GM21786 (cell line): Measurements from ENCODE around the gene PVRIG.
A peak's percentile ranks its signal among the peaks of the same experiment; 100 is the strongest.
"Not testable (repeated sequence)": the region's sequence is repeated elsewhere in the genome, so short reads cannot be mapped to it uniquely, and the experiment has no call there.

ENCODE experiments used
- ATAC-seq: cut with Tn5 transposase; IDR thresholded peaks from one replicate; pipeline ENCODE4 v1.9.1; 2021; ENCODE audit not compliant: unreplicated experiment

Gene PVRIG

GRCh38 chr7:100219801-100220585 lies at the start of gene PVRIG:
Gene PVRIG (plus strand): TSS chr7:100219949. CDS start chr7:100219971, 22 bp downstream.
- not testable (repeated sequence) for ATAC-seq

- no peak for ATAC-seq
Measured at GRCh38 chr7:100170101-100170897, 49.5 kb upstream of the PVRIG start.

GRCh38 chr7:100171087-100171681 lies 48.6 kb upstream of the PVRIG start:
- ATAC-seq: no peak

GRCh38 chr7:100171840-100172239 lies 47.9 kb upstream of the PVRIG start:
- ATAC-seq: no peak

- no peak for ATAC-seq
Measured at GRCh38 chr7:100173806-100174495, 45.8 kb upstream of the PVRIG start.

GRCh38 chr7:100174582-100174981 lies 45.2 kb upstream of the PVRIG start:
- ATAC-seq: no peak

- ATAC-seq: no peak
Measured at GRCh38 chr7:100175296-100175935, 44.3 kb upstream of the PVRIG start.

GRCh38 chr7:100176096-100177044 lies 43.4 kb upstream of the PVRIG start:
- ATAC-seq: no peak

GRCh38 chr7:100177045-100178001 lies 42.4 kb upstream of the PVRIG start, which contains the start of the genes GPC2 and STAG3:
Gene GPC2 (minus strand): TSS chr7:100177381. CDS start chr7:100177199, 182 bp downstream.
Gene STAG3 (plus strand): TSS chr7:100177918. CDS start chr7:100180557, 2,639 bp downstream.
- peak; percentile 86 for ATAC-seq

GRCh38 chr7:100180084-100180483 lies 39.7 kb upstream of the PVRIG start:
- not testable (repeated sequence) for ATAC-seq

- ATAC-seq: not testable (repeated sequence)
Measured at GRCh38 chr7:100182616-100183015, 37.1 kb upstream of the PVRIG start.

- ATAC-seq: not testable (repeated sequence)
Measured at GRCh38 chr7:100183090-100183489, 36.7 kb upstream of the PVRIG start.

- ATAC-seq: no peak
Measured at GRCh38 chr7:100185726-100186125, 34.0 kb upstream of the PVRIG start.

GRCh38 chr7:100189061-100189460 lies 30.7 kb upstream of the PVRIG start:
- ATAC-seq: no peak

- peak; percentile 65 for ATAC-seq
Measured at GRCh38 chr7:100190048-100190711, 29.6 kb upstream of the PVRIG start.

GRCh38 chr7:100191775-100192174 lies 28.0 kb upstream of the PVRIG start:
- ATAC-seq: no peak

GRCh38 chr7:100192281-100192862 lies 27.4 kb upstream of the PVRIG start:
- not testable (repeated sequence) for ATAC-seq
